Trophoblast cell (in vitro differentiated cells and primary cell): ENCODE results near the gene EPB41L2.

Experiments
- DNase-seq, 2 donors: peaks; one replicate each; pipeline ENCODE4 v3.0.0-alpha.2; 2016
- H2AFZ ChIP-seq: 2 replicates; pipeline ENCODE4 v1.6.1; 2013; ENCODE audit warnings: low read length, moderate library complexity, mild to moderate bottlenecking; ENCODE audit not compliant: insufficient read depth, poor library complexity
- H2AK5ac ChIP-seq: 2 replicates; pipeline ENCODE4 v1.6.1; 2013; ENCODE audit warnings: mild to moderate bottlenecking, low read length
- H2BK120ac ChIP-seq: 2 replicates; pipeline ENCODE4 v1.6.1; 2013; ENCODE audit warnings: low read length, mild to moderate bottlenecking, moderate library complexity; ENCODE audit not compliant: insufficient read depth, poor library complexity
- H2BK12ac ChIP-seq: 2 replicates; pipeline ENCODE4 v1.6.1; 2013; ENCODE audit warnings: mild to moderate bottlenecking, low read length, moderate library complexity
- H2BK5ac ChIP-seq: 2 replicates; pipeline ENCODE4 v1.6.1; 2013; ENCODE audit warnings: low read length, low read depth, moderate library complexity, mild to moderate bottlenecking; ENCODE audit not compliant: poor library complexity
- H3K14ac ChIP-seq: 2 replicates; pipeline ENCODE4 v1.6.1; 2013; ENCODE audit warnings: mild to moderate bottlenecking, low read length
- H3K18ac ChIP-seq: 2 replicates; pipeline ENCODE4 v1.6.1; 2013; ENCODE audit warnings: mild to moderate bottlenecking, low read length
- H3K23ac ChIP-seq: 2 replicates; pipeline ENCODE4 v1.6.1; 2013; ENCODE audit warnings: low read length
- H3K27ac ChIP-seq: 2 replicates; pipeline ENCODE4 v1.5.1; 2013; ENCODE audit warnings: low read depth, mild to moderate bottlenecking, inconsistent platforms, low read length, moderate library complexity
- H3K27me3 ChIP-seq: 2 replicates; pipeline ENCODE4 v1.6.1; 2013; ENCODE audit warnings: inconsistent platforms, mild to moderate bottlenecking, low read length, moderate library complexity; ENCODE audit not compliant: insufficient read depth
- H3K36me3 ChIP-seq, 2 experiments: 1 replicate in 1 of 2; 2 replicates in 1 of 2; pipeline ENCODE4 v1.6.1; 2013; ENCODE audit warnings: low read length in 2 of 2, mild to moderate bottlenecking in 2 of 2, moderate library complexity in 1 of 2; ENCODE audit not compliant: insufficient read depth in 2 of 2, control insufficient read depth in 1 of 2
- H3K4ac ChIP-seq: 2 replicates; pipeline ENCODE4 v1.6.1; 2013; ENCODE audit warnings: low read depth, mild to moderate bottlenecking, low read length, moderate library complexity
- H3K4me1 ChIP-seq, 2 experiments: 1 replicate in 1 of 2; 2 replicates in 1 of 2; pipeline ENCODE4 v1.6.1; 2013; ENCODE audit warnings: low read length in 2 of 2, mild to moderate bottlenecking in 2 of 2, moderate library complexity in 1 of 2; ENCODE audit not compliant: insufficient read depth in 2 of 2, control insufficient read depth in 1 of 2
- H3K4me2 ChIP-seq: 2 replicates; pipeline ENCODE4 v1.6.1; 2013; ENCODE audit warnings: inconsistent platforms, mild to moderate bottlenecking, low read length, moderate library complexity
- H3K4me3 ChIP-seq: 2 replicates; pipeline ENCODE4 v1.5.1; 2013; ENCODE audit warnings: mild to moderate bottlenecking, low read depth, low read length, inconsistent platforms
- H3K79me1 ChIP-seq: one replicate; pipeline ENCODE4 v1.6.1; 2013; ENCODE audit warnings: low read length
- H3K79me2 ChIP-seq: 2 replicates; pipeline ENCODE4 v1.6.1; 2013; ENCODE audit warnings: low read length, mild to moderate bottlenecking; ENCODE audit not compliant: control insufficient read depth, insufficient read depth, poor library complexity
- H3K9ac ChIP-seq: 2 replicates; pipeline ENCODE4 v1.6.1; 2013; ENCODE audit warnings: mild to moderate bottlenecking, low read length
- H3K9me3 ChIP-seq: 2 replicates; pipeline ENCODE4 v1.6.1; 2013; ENCODE audit warnings: low read depth, mild to moderate bottlenecking, control low read depth, inconsistent platforms, low read length; ENCODE audit not compliant: insufficient read depth
- H4K12ac ChIP-seq: 2 replicates; pipeline ENCODE4 v1.6.1; 2013; ENCODE audit warnings: low read depth, mild to moderate bottlenecking, low read length, moderate library complexity
- H4K8ac ChIP-seq: 2 replicates; pipeline ENCODE4 v1.6.1; 2013; ENCODE audit warnings: low read depth, mild to moderate bottlenecking, low read length, moderate library complexity
- H4K91ac ChIP-seq: one replicate; pipeline ENCODE4 v1.6.1; 2013; ENCODE audit warnings: low read depth, mild to moderate bottlenecking, low read length, moderate library complexity
- WGBS: extraction: QIAGEN DNeasy Blood & Tissue Kit; methylation state at CpG from one replicate; pipeline ENCODE4 v1.1.7; 2013; ENCODE audit warnings: missing lambda C conversion rate; ENCODE audit not compliant: insufficient read length, insufficient coverage; ENCODE audit errors: extremely low coverage; 5-methylcytosine and 5-hydroxymethylcytosine counted together

The EPB41L2 gene

GRCh38 chr6:131038597-131039344 lies 24.3 kb downstream of the EPB41L2 start:
- no peaks in the 10 kb centered on the region for H3K27me3 ChIP-seq
- no peak overlapping the region for H3K4ac ChIP-seq
- H4K12ac ChIP-seq = no peak overlapping the region
- no peaks in the 10 kb centered on the region for H3K36me3 ChIP-seq
- no peak overlapping the region for H3K18ac ChIP-seq
- H2BK120ac ChIP-seq = no peak overlapping the region
- H2AFZ ChIP-seq = no peak overlapping the region
- no CpG with 5 or more reads among the region's 5 CpGs for WGBS
- no peak overlapping the region for H4K91ac ChIP-seq
- no peaks in the 10 kb centered on the region for H3K9me3 ChIP-seq
- H3K9ac ChIP-seq = no peak overlapping the region
- no peak overlapping the region for H2BK12ac ChIP-seq
- H3K23ac ChIP-seq = no peak overlapping the region
- H3K4me2 ChIP-seq = no peak overlapping the region
- no peak for DNase-seq
- H3K14ac ChIP-seq = no peak overlapping the region
- no peaks in the 10 kb centered on the region for H3K79me1 ChIP-seq
- no peak overlapping the region for H3K27ac ChIP-seq
- no peak overlapping the region for H3K4me3 ChIP-seq
- no peak overlapping the region for H2BK5ac ChIP-seq
- H3K4me1 ChIP-seq = no peaks in the 10 kb centered on the region
- no peaks in the 10 kb centered on the region for H3K79me2 ChIP-seq
- no peak overlapping the region for H2AK5ac ChIP-seq
- no peak overlapping the region for H4K8ac ChIP-seq

GRCh38 chr6:131037194-131037897 lies 25.7 kb downstream of the EPB41L2 start:
- Histone ChIP-seq H3K9me3 (no peaks in the 10 kb centered on the region), H2BK120ac (no peak overlapping the region), H3K23ac (no peak overlapping the region), H3K4me3 (no peak overlapping the region), H3K79me2 (no peaks in the 10 kb centered on the region), H3K79me1 (no peaks in the 10 kb centered on the region), H3K9ac (no peak overlapping the region), H3K14ac (no peak overlapping the region), H4K8ac (no peak overlapping the region), H2BK12ac (no peak overlapping the region), H3K27me3 (no peaks in the 10 kb centered on the region), H3K27ac (no peak overlapping the region), H3K18ac (no peak overlapping the region), H2AK5ac (no peak overlapping the region), H3K4me1 (no peaks in the 10 kb centered on the region), H3K4ac (no peak overlapping the region), H2AFZ (no peak overlapping the region), H3K4me2 (no peak overlapping the region), H4K12ac (no peak overlapping the region), H3K36me3 (no peaks in the 10 kb centered on the region), H2BK5ac (no peak overlapping the region), H4K91ac (no peak overlapping the region)
- WGBS = no CpG with 5 or more reads among the region's 8 CpGs
- no peak for DNase-seq

- Histone ChIP-seq H2AK5ac (no peak overlapping the region), H4K91ac (no peak overlapping the region), H3K79me2 (no peaks in the 10 kb centered on the region), H3K23ac (no peak overlapping the region), H2BK5ac (no peak overlapping the region), H3K14ac (no peak overlapping the region), H4K8ac (no peak overlapping the region), H3K79me1 (no peaks in the 10 kb centered on the region), H2AFZ (no peak overlapping the region), H3K4me3 (no peak overlapping the region), H3K18ac (no peak overlapping the region), H3K27ac (no peak overlapping the region), H3K4me2 (no peak overlapping the region), H3K27me3 (no peaks in the 10 kb centered on the region), H2BK120ac (no peak overlapping the region), H3K9ac (no peak overlapping the region), H3K9me3 (no peaks in the 10 kb centered on the region), H2BK12ac (no peak overlapping the region), H3K4me1 (no peaks in the 10 kb centered on the region), H3K4ac (no peak overlapping the region), H3K36me3 (no peaks in the 10 kb centered on the region), H4K12ac (no peak overlapping the region)
- DNase-seq = no peak
- WGBS = no CpG with 5 or more reads among the region's 2 CpGs
These were observed 26.4 kb downstream of the EPB41L2 start for GRCh38 chr6:131036601-131037000.

GRCh38 chr6:131036143-131036542 lies 26.9 kb downstream of the EPB41L2 start:
- Histone ChIP-seq H3K36me3 (no peaks in the 10 kb centered on the region), H2BK12ac (no peak overlapping the region), H3K4me1 (no peaks in the 10 kb centered on the region), H4K12ac (no peak overlapping the region), H3K27me3 (no peaks in the 10 kb centered on the region), H3K9ac (no peak overlapping the region), H4K8ac (no peak overlapping the region), H4K91ac (no peak overlapping the region), H3K23ac (no peak overlapping the region), H3K4ac (no peak overlapping the region), H3K27ac (no peak overlapping the region), H3K18ac (no peak overlapping the region), H2AFZ (no peak overlapping the region), H3K9me3 (no peaks in the 10 kb centered on the region), H3K14ac (no peak overlapping the region), H2BK120ac (no peak overlapping the region), H3K4me2 (no peak overlapping the region), H2AK5ac (no peak overlapping the region), H3K79me1 (no peaks in the 10 kb centered on the region), H2BK5ac (no peak overlapping the region), H3K4me3 (no peak overlapping the region), H3K79me2 (no peaks in the 10 kb centered on the region)
- WGBS = no CpG with 5 or more reads among the region's 3 CpGs
- no peak for DNase-seq
